HG02970 (cell line): ENCODE results near the gene SERPIND1.
"Not testable (repeated sequence)": the region's sequence is repeated elsewhere in the genome, so short reads cannot be mapped to it uniquely, and the experiment has no call there.

Experiments used
- ATAC-seq: cut with Tn5 transposase; IDR thresholded peaks from one replicate; pipeline ENCODE4 v1.9.1; 2021; ENCODE audit warnings: mild to moderate bottlenecking, moderate library complexity, moderate number of reproducible peaks; ENCODE audit not compliant: unreplicated experiment, low FRiP score

SERPIND1 gene

GRCh38 chr22:20811171-20811570, 37.3 kb downstream of the SERPIND1 start:
- ATAC-seq: no peak

GRCh38 chr22:20811971-20812660, 38.2 kb downstream of the SERPIND1 start:
- no peak for ATAC-seq

GRCh38 chr22:20813056-20813455, 39.1 kb downstream of the SERPIND1 start:
- no peak for ATAC-seq

GRCh38 chr22:20814221-20814808, 40.4 kb downstream of the SERPIND1 start:
- ATAC-seq: no peak

- ATAC-seq: no peak
These were observed 41.7 kb downstream of the SERPIND1 start for GRCh38 chr22:20815477-20816050.

GRCh38 chr22:20816559-20816958, 42.6 kb downstream of the SERPIND1 start:
- no peak for ATAC-seq

- ATAC-seq: no peak
These were observed 44.6 kb downstream of the SERPIND1 start for GRCh38 chr22:20818471-20818870.

GRCh38 chr22:20819471-20819870, 45.6 kb downstream of the SERPIND1 start:
- no peak for ATAC-seq

- not testable (repeated sequence) for ATAC-seq
These were observed 47.9 kb downstream of the SERPIND1 start for GRCh38 chr22:20821717-20822239.

GRCh38 chr22:20822240-20822639, 48.3 kb downstream of the SERPIND1 start:
- no peak for ATAC-seq

GRCh38 chr22:20823264-20823663, 49.4 kb downstream of the SERPIND1 start:
- ATAC-seq: no peak

- ATAC-seq: not testable (repeated sequence)
These were observed 51.3 kb downstream of the SERPIND1 start for GRCh38 chr22:20825216-20825615.

- ATAC-seq: no peak
These were observed 51.7 kb downstream of the SERPIND1 start for GRCh38 chr22:20825624-20826023.

- not testable (repeated sequence) for ATAC-seq
These were observed 52.6 kb downstream of the SERPIND1 start for GRCh38 chr22:20826373-20827152.

- no peak for ATAC-seq
These were observed 55.7 kb downstream of the SERPIND1 start for GRCh38 chr22:20829491-20830134.

- no peak for ATAC-seq
These were observed 59.3 kb downstream of the SERPIND1 start for GRCh38 chr22:20833225-20833665.

- ATAC-seq: no peak
These were observed 60.3 kb downstream of the SERPIND1 start for GRCh38 chr22:20834206-20834605.

GRCh38 chr22:20834725-20835124, 60.8 kb downstream of the SERPIND1 start:
- no peak for ATAC-seq
